Smooth muscle cell (in vitro differentiated cells): ENCODE results near the gene SCRG1. TPM values are rescaled to one million over a fixed set of nuclear protein-coding genes. Genes with fewer than 3 reads are reported as not detected.

Experiments used
- DNase-seq: peaks from one replicate; lab custom pipeline; 2025; ENCODE audit not compliant: unreplicated experiment; lab: John Stamatoyannopoulos, UW
- H2AFZ ChIP-seq: fragments of 200-600 bp; sonication (generic); 2 replicates; pipeline ENCODE4 v1.6.0; 2016; ENCODE audit warnings: antibody characterized with exemption, low read depth, mild to moderate bottlenecking
- H3F3A ChIP-seq: fragments of 200-600 bp; sonication (generic); 2 replicates; pipeline ENCODE4 v1.6.0; 2017; ENCODE audit warnings: antibody characterized with exemption, low read depth
- H3K27ac ChIP-seq: fragments of 200-600 bp; sonication (generic); 2 replicates; pipeline ENCODE4 v1.5.1; 2016; ENCODE audit warnings: low read depth, mild to moderate bottlenecking
- H3K27me3 ChIP-seq: fragments of 200-600 bp; sonication (generic); 2 replicates; pipeline ENCODE4 v1.6.1; 2016; ENCODE audit warnings: low read depth, mild to moderate bottlenecking
- H3K36me3 ChIP-seq: fragments of 200-600 bp; sonication (generic); 2 replicates; pipeline ENCODE4 v1.5.1; 2016; ENCODE audit warnings: low read depth
- H3K4me1 ChIP-seq: fragments of 200-600 bp; sonication (generic); 2 replicates; pipeline ENCODE4 v1.5.1; 2016; ENCODE audit warnings: low read depth
- H3K4me2 ChIP-seq: fragments of 200-600 bp; sonication (generic); 2 replicates; pipeline ENCODE4 v1.6.0; 2016; ENCODE audit warnings: mild to moderate bottlenecking
- H3K4me3 ChIP-seq: fragments of 200-600 bp; sonication (generic); 2 replicates; pipeline ENCODE4 v1.5.1; 2016; ENCODE audit warnings: mild to moderate bottlenecking
- H3K79me2 ChIP-seq: fragments of 200-600 bp; sonication (generic); 2 replicates; pipeline ENCODE4 v1.6.0; 2016; ENCODE audit warnings: low read depth, mild to moderate bottlenecking
- H3K9ac ChIP-seq: fragments of 200-600 bp; sonication (generic); 2 replicates; pipeline ENCODE4 v1.6.0; 2016; ENCODE audit warnings: low read depth
- H3K9me3 ChIP-seq: fragments of 200-600 bp; sonication (generic); replicated peaks from 2 replicates; pipeline ENCODE4 v1.5.1; 2016; ENCODE audit warnings: low read depth
- H4K20me1 ChIP-seq: fragments of 200-600 bp; sonication (generic); 2 replicates; pipeline ENCODE4 v1.6.0; 2016; ENCODE audit warnings: low read depth
- WGBS: methylation state at CpG from one replicate; pipeline ENCODE4 v1.1.7; 2016; ENCODE audit warnings: low lambda C conversion rate; 5-methylcytosine and 5-hydroxymethylcytosine counted together
- polyA plus RNA-seq: library from polyadenylated mRNA; unstranded; fragments of >200 nt; fragmentation: Nextera tagmentation; extraction: Ambion mirVana; gene quantifications from 2 replicates; pipeline ENCODE4 v1.2.1, GENCODE V29; 2016
- total RNA-seq: library from RNA; depleted of rRNA; stranded (reverse); fragments of >200 nt; gene quantifications from 2 replicates; pipeline ENCODE4 v1.2.3, GENCODE V29; 2014
- TF ChIP-seq, protein P1 (sequence below): fragments of 200-600 bp; sonication (generic); IDR thresholded peaks from 2 replicates; pipeline ENCODE4 v1.5.1; 2017; ENCODE audit warnings: borderline replicate concordance, mild to moderate bottlenecking, antibody characterized with exemption; ENCODE audit not compliant: insufficient read depth, poor library complexity, severe bottlenecking

The SCRG1 gene
- total and polyA plus RNA-seq, 2 experiments from 2014 or later: 3.1 to 18.5 TPM

DNA sequence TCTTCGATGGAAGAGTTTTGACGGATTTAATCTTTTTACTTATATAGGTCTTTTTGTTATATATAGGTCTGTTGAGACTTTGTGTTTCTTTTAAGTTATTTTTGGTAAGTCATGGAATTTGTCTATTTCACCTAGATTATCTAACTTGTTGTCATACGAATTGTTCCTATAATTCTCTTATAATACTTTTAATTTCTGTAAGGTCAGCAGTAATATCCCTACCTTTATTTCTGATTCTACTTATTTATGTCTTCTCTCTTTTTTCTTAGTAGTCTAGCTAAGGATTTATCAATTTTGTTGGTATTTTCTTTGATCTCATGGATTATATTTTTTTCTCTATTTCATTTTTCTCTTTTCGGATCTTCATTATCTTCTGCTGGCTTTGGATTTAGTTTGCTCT is 16.6 kb downstream of the SCRG1 start:
- WGBS: 96% methylated on average over 4 of the region's 4 CpGs
- Histone ChIP-seq H3K27me3 (no peaks in the 10 kb centered on the region), H3K4me2 (no peak overlapping the region), H3K36me3 (no peaks in the 10 kb centered on the region), H3K4me1 (no peaks in the 10 kb centered on the region), H3K4me3 (no peak overlapping the region), H2AFZ (no peak overlapping the region), H3K27ac (no peak overlapping the region), H3K79me2 (peaks cover 9% of the 10 kb centered on the region), H3K9me3 (no peaks in the 10 kb centered on the region), H3F3A (no peaks in the 10 kb centered on the region), H3K9ac (no peak overlapping the region), H4K20me1 (no peaks in the 10 kb centered on the region)
- TF ChIP-seq, protein P1, sequence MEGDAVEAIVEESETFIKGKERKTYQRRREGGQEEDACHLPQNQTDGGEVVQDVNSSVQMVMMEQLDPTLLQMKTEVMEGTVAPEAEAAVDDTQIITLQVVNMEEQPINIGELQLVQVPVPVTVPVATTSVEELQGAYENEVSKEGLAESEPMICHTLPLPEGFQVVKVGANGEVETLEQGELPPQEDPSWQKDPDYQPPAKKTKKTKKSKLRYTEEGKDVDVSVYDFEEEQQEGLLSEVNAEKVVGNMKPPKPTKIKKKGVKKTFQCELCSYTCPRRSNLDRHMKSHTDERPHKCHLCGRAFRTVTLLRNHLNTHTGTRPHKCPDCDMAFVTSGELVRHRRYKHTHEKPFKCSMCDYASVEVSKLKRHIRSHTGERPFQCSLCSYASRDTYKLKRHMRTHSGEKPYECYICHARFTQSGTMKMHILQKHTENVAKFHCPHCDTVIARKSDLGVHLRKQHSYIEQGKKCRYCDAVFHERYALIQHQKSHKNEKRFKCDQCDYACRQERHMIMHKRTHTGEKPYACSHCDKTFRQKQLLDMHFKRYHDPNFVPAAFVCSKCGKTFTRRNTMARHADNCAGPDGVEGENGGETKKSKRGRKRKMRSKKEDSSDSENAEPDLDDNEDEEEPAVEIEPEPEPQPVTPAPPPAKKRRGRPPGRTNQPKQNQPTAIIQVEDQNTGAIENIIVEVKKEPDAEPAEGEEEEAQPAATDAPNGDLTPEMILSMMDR: no peak
- DNase-seq: no peak

DNA sequence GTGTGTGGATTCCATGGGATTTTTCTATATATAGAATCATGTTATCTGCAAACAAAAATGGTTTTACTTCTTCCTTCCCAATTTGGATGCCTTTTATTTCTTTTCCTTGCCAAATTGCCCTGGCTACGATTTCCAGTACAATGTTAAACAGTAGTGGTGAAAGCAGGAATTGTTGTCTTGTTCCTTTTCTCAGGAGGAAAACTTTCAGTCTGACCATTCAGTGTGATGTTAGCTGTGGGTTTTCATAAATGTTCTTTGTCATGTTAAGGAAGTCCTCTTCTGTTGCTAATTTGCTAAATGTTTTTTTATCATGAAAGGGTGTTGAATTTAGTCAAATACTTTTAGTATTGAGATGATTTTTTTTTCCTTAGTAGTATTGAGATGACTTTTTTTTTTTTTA is 17.3 kb downstream of the SCRG1 start:
- no peak for DNase-seq
- 56% methylated on average over 1 of the region's 1 CpG for WGBS

DNA sequence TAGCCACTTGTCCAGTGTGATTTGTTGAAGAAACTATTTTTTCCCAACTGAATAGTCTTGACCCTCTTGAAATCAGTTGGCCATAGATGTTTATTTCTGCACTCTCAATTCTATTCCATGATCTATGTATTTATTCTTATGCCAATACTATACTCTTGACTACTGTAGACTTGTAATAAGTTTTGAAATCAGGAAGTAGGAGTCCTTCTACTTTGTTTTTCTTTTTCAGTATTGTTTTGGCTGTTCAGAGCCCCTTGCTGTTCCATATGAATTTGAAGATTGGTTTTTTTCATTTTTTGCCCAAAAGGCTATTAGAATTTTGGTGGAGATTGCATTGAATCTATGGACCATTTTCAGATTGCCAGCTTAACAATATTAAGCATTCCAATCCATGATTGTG is 17.9 kb downstream of the SCRG1 start:
- H3K4me3 ChIP-seq: no peak overlapping the region
- no peak overlapping the region for H2AFZ ChIP-seq
- no peaks in the 10 kb centered on the region for H3F3A ChIP-seq
- no peaks in the 10 kb centered on the region for H3K27me3 ChIP-seq
- H3K4me2 ChIP-seq: no peak overlapping the region
- no peak for DNase-seq
- H4K20me1 ChIP-seq: peaks cover 3% of the 10 kb centered on the region
- no peaks in the 10 kb centered on the region for H3K9me3 ChIP-seq
- no peak overlapping the region for H3K27ac ChIP-seq
- H3K36me3 ChIP-seq: no peaks in the 10 kb centered on the region
- H3K4me1 ChIP-seq: no peaks in the 10 kb centered on the region
- peaks cover 14% of the 10 kb centered on the region for H3K79me2 ChIP-seq
- H3K9ac ChIP-seq: no peak overlapping the region
- TF ChIP-seq, protein P1: no peak

More for the DNA sequence above, 17.3 kb downstream of the SCRG1 start:
- Histone ChIP-seq H3F3A (no peaks in the 10 kb centered on the region), H3K79me2 (peaks cover 9% of the 10 kb centered on the region), H3K4me1 (no peaks in the 10 kb centered on the region), H3K9ac (no peak overlapping the region), H3K36me3 (no peaks in the 10 kb centered on the region), H2AFZ (no peak overlapping the region), H3K4me3 (no peak overlapping the region), H3K27ac (no peak overlapping the region), H3K27me3 (no peaks in the 10 kb centered on the region), H3K9me3 (no peaks in the 10 kb centered on the region), H4K20me1 (no peaks in the 10 kb centered on the region), H3K4me2 (no peak overlapping the region)
- TF ChIP-seq, protein P1: no peak

DNA sequence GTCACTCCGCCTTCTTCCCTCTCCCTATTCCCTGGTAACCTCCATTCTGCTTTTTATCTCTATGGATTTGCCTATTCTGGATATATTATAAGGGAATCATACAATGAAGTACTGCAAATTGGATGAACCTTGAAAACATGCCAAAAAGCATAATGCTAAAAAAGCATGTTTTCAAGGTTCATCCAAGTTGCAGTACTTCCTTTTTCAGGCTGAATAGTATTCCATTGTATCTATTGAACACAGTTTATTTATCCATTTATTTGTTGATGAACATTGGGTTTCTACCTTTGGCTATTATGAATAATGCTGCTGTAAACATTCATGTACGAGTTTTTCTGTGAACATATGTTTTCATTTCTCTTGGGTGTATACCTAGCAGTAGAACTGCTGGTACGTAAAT is 19.0 kb downstream of the SCRG1 start:
- DNase-seq: no peak
- Histone ChIP-seq H3K79me2 (peaks cover 25% of the 10 kb centered on the region), H3K27me3 (no peaks in the 10 kb centered on the region), H3K4me1 (no peaks in the 10 kb centered on the region), H4K20me1 (peaks cover 10% of the 10 kb centered on the region), H3K9ac (no peak overlapping the region), H3F3A (no peaks in the 10 kb centered on the region), H3K27ac (no peak overlapping the region), H3K4me3 (no peak overlapping the region), H3K9me3 (no peaks in the 10 kb centered on the region), H3K4me2 (no peak overlapping the region), H2AFZ (no peak overlapping the region), H3K36me3 (no peaks in the 10 kb centered on the region)
- 98% methylated on average over 3 of the region's 3 CpGs for WGBS
- TF ChIP-seq, protein P1: no peak
